ENCODE measurements around the gene HMGN1.

The HMGN1 gene

DNA sequence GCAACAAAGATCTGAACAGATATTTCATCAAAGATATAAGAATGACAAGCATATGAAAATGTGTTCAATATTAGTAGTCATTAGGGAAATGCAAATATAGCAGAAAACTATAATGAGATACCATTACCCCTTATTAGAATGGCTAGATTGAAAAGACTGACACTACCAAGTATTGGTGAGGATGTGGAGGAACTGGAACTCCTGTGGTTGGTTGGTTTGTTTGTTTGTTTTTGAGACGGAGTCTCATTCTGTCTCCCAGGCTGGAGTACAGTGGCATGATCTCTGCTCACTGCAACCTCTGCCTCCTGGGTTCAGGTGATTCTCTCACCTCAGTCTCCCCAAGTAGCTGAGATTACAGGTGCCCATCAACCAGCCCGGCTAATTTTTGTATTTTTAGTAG lies 18.9 kb upstream of the HMGN1 start:
- DNase-seq (ENCODE audit: low spot score), result no peak

DNA sequence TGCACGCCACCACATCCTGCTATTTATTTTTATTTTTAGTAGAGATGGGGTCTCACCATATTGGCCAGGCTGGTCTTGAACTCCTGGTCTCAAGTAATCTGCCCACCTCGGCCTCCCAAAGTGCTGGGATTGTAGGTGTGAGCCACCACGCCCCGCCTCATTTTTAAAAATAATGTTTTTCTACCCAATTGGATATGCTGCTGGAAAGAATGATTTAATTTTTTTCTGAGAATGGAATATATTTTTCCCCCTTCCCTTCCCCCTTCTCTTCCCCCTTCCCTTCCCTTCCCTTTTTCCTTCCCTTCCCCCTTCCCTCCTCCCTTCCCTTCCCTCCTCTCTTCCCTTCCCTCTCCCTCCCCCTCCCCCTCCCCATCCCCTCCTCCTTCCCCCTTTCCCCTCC lies 17.7 kb upstream of the HMGN1 start:
- DNase-seq (ENCODE audit: low spot score), result no peak

DNA sequence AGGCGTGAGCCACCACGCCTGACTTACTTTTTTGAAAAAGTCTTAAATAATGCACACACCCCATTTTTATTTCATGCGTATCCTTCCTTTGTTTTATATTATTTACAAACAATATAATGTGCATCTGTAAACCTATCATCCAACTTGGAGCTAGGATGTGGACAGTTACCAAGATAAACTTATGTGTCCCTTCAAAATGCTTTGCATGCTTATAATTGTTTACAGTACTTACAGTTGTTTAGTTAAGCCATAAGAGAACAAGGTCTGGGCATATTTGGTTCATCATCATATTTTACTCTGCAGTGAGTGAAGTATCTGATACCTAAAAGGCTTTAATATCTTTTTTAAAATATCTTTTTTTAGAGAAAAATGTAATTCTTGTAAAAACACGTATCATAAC lies 16.1 kb upstream of the HMGN1 start:
- no peak for DNase-seq (ENCODE audit: low spot score)

DNA sequence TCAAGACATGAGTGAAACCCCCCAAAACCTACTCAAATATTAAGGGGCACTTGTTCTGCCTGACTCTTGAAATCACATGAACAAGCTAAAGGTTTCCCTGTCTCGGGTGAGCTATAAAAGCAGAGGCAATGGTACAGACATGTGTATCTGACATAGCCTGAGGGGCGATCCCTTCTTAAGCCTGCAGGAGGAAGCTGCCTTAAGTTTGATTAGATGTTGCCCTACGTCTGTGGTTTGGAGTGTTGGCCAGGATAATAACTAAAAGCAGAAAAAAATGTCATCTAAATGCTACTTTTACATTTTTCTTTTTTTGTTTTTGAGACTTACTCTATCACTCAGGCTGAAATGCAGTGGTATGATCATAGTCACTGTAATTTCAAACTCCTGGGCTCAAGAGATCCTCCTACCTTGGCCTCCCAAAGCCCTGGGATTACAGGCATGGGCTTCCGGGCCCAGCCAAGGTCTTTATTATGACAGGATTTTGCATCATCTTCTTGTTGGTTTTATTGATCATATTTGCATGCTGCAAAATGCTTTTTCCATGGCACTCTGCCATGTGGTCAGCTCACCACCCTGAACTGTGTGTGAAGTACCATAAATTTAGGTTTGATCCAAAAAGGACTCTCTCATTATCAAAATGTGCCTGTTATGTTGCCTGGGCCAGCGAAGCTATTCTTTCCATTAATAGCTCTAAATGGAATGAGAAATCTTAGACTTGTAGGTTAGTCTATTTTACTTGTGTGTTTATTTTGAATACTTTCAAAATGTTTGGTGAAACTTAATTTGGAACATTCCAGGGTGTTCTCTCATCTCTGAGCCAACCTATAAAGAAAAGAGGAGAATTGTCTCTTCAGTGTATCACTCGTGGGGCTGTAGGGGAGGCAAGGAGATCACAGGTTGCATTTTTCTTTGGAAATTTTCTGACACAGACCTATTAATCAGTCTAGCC lies 15.0 kb upstream of the HMGN1 start:
- no peak for DNase-seq (ENCODE audit: low spot score)

DNA sequence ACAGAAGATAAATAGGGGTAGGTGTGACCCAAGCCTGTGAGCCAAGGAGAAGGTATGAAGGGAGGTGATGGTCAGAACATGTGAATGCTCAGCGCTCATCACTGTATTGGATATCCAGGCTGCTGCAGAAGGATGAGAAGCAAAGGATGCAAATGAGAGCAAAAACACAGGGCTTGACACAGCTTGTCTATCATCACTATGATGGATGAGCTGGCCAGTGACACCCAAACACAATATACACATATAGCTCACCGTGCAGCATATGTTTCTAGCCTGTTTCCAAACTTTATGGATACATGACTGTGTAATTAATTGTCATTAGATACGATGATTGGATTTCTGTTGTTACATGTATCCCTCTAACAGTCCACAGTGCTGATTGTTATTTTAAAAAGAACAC lies 13.8 kb upstream of the HMGN1 start:
- no peak for DNase-seq (ENCODE audit: low spot score)

DNA sequence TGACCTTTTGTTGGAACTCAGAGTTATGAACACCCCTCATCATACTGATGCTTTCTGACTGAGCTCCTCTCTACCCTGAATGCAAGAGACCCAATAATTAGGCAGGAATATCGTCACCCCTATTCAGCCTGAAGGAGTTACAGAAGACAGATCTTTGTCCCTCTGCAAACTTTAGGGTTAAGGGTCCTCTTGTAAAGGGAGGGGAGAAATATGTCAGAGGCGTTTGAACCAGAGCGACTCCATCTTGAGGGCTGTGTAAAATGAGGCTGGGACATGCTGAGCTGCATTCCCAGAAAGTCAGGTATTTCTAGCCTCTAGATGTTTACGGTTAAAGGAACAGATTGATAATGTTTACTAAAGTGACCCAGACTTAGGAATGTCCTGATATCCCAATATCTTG lies 10.5 kb upstream of the HMGN1 start:
- no peak for DNase-seq (ENCODE audit: low spot score)

DNA sequence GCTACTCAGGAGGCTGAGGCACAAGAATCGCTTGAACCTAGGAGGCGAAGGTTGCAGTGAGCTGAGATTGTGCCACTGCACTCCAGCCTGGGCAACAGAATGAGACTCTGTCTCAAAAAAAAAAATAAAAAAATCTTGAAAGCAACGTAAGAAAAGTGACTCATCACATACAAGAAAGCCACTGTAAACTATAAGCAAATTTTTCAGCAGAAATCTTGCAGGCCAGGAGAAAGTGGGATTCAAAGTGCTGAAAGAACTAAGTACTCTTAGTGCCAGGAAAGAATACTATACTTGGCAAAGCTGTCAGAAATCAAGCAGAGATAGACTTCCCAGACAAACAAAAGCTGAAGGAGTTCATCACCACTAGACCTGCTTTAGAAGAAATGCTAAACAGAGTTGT lies 4.4 kb upstream of the HMGN1 start:
- no peak for DNase-seq (ENCODE audit: low spot score)

DNA sequence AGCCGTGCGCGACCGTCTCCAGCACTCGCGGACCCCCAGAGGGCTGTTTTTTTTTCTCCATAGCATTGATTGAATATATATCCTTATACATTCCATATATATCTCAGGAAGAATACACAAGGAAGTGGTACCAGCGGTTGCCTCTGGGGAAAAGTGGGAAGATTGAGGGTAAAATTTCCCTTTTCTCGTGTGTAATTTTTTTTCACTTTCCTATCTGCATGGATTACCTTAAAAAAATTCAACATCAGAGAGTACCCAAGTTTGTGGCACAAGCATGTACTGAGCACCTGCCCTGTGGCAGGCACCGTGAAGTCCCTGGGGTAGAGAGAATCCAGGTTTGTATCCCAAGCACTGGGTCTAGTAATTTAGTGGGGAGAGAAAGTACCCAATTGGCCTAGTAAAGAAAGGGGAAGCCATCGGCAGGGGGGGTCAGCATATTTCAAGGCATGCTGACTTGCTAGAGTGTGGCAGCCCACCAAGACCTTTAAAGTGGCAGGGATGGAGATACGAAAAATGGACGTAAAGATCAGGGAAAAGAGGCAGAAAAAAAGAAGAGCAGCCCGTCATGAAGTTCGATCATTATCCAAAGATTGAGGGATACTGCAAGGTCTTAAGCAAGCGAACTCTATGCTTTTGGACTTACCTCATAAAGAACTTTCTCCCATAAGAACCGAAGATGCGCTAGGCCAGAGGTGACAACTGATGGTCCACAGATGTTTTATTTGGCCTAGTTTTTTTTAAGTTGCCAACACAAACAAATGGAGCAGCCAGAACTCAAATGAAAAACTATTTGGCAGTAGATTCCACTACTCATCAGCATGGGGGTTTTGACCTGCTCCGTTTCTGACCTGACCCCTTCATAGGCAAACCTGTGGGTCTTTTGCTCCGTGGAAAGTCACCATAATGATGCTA lies 1.5 kb upstream of the HMGN1 start:
- DNase-seq (ENCODE audit: low spot score), result no peak

DNA sequence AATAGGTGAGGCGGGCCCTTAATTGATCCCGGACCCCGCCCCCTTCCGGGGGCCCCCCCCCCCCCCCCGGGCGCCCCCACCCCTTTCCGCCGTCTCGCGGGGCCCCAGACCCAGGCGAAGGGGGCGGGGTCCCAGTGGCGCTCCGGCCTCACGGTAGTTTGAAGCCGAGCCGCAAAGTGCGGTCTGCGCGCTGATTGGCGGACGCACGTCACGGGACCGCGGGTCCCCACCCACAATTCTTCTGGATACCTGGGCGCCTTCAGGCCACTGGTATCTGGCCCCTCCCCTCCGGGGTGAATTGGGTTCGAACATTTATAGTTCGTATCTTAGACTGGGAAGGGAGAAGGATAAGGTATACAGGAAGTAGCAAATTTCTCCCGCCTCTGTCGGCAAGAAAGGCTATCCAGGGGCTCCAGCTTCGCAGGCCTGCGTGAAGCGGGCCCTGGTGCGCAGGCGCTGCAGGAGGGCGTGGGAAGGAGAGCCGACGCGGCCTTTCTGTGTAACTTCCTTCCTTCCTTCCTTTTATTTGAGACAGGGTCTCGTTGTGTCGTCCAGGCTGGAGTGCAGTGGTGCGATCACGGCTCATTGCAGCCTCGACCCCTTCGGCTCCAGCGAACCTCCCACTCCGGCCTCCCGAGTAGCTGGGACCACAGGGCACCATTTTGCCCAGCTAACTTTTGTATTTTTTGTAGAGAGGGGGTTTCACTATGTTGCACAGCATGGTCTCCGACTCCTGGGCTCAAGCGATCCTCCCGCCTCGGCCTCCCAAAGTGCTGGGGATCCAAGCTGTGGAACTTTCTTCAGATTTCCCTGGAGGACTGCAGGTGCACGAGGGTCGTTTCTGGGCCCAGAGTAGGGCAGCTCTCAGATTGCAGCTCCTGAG lies 564 bp upstream of the HMGN1 start:
- DNase-seq (ENCODE audit: low spot score), result peak; percentile 92

DNA sequence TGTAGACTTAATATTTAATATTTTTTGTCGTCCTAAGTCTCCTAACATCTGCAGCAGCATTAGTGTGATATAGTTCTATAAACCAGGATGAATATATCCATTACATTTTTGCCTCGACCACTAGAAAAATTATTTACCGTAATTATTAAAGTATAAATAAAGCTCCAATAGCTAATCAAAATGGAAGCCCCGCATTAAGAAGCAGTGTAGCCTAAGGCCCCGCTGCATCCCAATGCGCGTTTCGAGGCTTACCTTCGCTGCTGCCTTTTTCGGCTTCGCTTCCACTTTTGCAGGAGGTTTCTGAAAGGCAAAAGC lies 891 bp downstream of the HMGN1 start:
- DNase-seq (ENCODE audit: low spot score), result peak; percentile 18

DNA sequence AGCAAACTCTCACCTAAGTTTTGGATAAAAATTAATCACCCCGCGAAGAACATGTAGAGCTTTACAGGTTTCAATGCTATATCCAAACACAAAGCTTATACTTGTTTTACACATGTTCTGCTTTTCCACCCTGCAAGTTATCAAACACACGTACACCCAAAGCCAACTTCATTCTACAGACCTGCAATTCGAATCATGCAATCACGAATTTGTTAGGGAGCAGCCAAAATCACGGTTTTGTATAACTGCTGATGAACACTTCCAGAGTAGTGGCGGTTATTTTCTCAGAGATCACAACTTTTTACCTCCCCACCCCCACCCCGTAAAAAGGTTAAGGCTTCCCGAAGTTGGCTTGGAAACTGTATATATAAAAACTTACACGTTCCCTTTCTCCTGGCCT lies 1.4 kb downstream of the HMGN1 start:
- no peak for DNase-seq (ENCODE audit: low spot score)

DNA sequence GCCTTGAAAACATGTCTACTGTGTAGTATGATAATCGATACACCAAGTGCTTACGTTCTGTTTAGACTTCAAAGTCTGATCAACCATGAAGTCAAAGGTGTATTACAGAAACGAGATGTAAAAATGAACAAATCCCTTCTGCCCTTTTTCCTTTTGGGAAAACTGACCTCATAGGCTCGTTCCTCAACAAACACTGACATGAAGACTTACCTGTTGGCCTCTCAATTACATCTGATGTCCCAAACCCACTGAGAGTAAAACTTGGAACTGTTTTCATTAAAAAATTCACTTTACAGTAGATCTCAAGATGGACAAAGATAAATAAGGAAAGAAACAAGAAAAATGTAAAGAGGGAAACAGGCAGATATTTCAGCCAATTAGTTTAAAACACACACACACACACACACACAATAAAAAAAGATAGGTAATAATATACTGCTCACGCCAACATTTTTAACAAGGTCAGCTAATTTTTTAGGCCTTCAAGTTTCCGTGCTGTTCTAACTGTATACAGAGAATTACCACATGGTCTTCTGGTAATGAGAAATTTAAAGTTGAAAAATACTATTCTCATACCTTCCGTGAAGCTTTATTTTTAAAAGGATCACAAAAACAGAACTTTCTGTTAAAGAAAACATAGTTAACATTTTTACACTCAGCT lies 2.1 kb downstream of the HMGN1 start:
- no peak for DNase-seq (ENCODE audit: low spot score)

DNA sequence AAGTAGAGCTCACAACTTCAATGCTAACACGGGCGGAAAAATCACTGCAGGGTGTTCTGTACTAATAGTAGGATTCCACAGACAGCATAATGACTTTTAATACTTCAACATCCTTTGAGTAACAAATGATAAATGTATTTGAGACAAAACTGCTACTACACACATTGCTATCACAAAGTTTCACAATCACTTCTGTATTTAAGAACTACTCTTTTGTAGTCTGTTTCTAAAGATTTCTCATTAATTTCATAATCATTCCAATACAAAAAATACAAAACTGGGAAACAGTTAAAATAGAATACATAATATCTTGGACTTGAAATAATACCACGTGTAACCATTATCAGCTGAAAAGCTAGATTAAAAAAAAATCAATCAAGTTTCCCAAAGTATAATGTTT lies 2.7 kb downstream of the HMGN1 start:
- no peak for DNase-seq (ENCODE audit: low spot score)

DNA sequence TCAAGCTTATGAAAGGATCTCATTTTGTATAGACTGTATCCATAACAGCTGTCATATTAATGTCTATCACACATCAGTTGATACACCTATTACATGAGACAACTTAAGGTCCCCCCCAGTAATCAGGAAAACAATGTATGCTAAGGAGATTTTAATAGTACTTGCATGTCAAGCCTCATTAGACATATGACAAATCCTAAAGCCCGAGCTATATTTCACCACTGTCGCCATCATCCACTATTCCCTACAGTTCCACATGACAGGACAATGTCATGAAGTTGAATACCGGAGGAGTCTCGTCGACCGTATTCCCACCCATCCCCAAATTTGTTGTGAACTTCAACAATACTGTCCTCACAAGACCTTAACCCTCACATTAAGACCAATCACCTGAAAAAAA lies 3.4 kb downstream of the HMGN1 start:
- no peak for DNase-seq (ENCODE audit: low spot score)

DNA sequence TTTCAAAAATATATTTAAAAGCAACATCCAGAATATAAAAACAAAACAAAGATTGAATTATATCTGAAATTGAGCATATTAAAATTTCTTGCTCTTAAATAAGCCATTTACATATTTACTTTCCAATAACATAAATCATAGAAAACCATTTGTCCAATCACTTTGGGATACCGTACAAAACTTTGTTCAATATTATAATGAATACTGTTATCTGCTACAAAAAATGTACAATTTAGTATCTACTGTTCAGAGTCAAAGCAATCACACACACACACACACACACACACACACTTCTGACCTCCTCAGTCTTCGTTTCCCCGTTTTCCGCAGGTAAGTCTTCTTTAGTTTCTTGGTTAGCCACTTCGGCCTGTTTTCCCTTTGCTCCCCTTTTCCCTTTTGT lies 4.0 kb downstream of the HMGN1 start:
- no peak for DNase-seq (ENCODE audit: low spot score)

DNA sequence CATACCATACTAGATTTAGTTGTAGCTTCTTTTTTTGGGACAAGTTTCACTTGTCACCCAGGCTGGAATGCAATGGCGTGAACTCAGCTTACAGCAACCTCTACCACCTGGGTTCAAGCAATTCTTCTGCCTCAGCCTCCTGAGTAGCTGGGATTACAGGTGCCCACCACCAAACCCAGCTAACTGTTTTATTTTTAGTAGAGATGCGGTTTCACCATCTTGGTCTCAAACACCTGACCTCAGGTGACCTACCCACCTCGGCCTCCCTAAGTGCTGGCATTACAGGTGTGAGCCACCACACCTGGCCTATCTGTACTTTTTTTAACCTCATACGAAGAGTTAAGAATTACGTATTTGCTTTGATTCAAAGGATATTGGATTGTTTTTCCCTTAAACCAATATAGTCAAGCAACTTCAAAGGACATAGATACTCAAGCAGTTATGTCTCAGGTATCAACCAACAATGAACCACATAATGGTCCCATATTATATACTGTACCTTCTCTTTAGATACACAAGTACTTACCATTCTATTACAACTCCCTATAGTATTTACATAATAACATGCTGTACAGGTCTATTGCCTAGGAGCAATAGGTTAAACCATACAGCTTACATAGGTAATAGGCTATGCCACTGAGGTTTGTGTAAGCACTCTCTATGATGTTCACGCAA lies 7.5 kb downstream of the HMGN1 start:
- DNase-seq (ENCODE audit: low spot score), result no peak

DNA sequence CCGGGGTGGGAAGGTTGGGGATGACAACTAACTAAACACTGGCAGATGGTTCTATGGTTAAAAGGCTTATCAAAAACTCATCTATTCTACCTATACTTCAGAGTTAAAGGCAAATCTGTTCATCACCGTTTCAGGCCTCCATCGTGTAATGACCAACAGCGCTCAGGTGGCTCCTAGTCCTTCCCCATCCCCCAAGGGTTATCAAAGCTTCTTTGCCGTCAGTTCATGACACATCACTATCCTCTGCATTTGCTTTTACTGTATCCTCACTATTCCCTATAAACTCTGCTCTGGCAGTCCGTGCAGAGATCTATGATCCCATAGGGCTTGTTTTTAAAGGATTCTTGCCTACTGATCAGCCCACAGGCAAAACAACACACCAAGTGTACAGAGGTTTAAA lies 8.2 kb downstream of the HMGN1 start:
- no peak for DNase-seq (ENCODE audit: low spot score)

DNA sequence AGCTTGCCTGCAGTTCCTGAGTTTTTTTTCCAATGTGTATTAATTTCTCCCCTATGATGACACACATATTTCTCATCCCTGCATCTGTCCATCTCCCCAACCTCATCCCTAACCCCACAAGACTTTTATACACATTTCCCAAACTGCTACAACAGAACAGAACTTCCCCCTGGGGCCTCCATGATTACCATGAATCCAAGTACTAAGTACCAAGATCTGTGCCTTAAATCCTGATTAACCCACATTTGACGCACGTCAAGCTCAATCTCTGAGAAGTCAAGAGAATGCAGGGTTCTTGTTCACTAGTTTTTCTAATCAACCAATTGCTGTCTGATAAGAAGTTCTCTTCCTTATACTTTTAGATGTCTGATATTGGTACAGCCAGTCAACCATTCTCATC lies 9.7 kb downstream of the HMGN1 start:
- no peak for DNase-seq (ENCODE audit: low spot score)

DNA sequence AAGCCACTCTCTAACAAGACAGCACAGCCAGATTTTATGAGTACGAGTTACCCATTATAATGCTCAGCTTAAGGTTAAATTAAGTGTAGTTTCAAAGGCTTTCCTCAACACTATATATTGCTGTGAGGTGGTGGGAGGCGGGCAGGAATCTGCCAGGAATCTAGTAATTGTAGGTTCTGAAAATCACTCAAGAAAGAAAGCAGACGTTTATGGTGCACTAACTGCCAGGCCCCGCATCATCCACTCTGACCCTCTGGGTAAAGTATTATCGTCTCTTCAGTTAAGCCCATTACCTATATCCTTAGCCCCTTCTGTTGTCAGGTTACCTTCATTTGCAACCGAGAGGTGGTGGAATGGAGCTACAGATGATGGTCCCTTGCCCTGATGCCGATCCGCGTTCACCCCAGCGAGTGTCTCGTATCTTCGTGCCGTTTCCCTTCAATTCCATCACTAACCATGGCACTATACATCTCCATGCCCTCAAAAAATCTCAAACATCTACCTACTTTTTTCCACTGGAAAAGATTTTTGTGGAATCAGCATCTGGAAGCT lies 12.4 kb downstream of the HMGN1 start:
- DNase-seq (ENCODE audit: low spot score), result no peak

DNA sequence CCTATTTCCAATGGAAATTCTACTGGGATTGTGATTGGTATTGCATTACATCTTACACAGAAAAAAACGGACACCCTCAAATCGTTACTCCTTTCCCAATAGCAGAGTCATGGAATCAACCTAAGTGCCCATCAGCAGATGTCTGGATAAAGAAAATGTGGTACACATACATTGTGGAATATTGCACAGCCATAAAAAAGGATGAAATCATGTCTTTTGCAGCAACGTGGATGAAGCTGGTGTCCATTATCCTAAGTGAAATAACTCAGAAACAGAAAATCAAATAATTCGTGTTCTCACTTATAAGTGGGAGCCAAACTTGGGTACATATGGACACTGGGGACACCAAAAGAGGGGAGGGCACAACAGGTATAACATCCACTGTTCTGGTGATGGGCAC lies 14.3 kb downstream of the HMGN1 start:
- no peak for DNase-seq (ENCODE audit: low spot score)

DNA sequence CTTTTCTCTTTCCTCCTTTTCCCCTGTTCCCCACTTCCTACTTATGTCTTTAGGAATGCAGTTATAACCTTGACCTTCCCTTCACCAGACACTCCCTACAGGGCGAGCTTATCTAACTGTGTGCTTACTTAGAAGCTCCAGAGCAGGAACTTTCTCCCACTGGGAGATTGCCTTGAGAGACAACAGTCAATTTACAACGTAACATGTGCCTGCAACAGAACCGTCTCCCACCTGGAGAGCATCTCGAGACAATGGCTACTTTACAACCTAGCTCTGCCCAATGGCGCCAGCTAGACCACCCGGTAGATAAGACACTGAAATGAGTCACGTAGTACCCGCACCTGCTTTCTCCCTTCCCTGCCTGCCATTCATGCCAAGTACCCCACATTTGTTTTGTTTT lies 16.7 kb downstream of the HMGN1 start:
- DNase-seq (ENCODE audit: low spot score), result no peak

Data from kidney capillary endothelial cell (primary cell).